H4 (cell line): ENCODE results near the gene MAML2. TPM values are rescaled to one million over a fixed set of nuclear protein-coding genes. Genes with fewer than 3 reads are reported as not detected.
"Not testable (repeated sequence)": the region's sequence is repeated elsewhere in the genome, so short reads cannot be mapped to it uniquely, and the experiment has no call there.

ENCODE experiments used
- DNase-seq: peaks from one replicate; pipeline ENCODE4 v3.0.0-alpha.2; 2015; ENCODE audit warnings: low spot score
- total RNA-seq: library from RNA; depleted of rRNA; stranded (reverse); fragments of >200 nt; shearing (Covaris generic); gene quantifications from 2 replicates; pipeline ENCODE4 v1.2.3, GENCODE V29; 2014

The MAML2 gene
- total RNA-seq, 1 experiment from 2014 or later = 4.3 TPM

DNA sequence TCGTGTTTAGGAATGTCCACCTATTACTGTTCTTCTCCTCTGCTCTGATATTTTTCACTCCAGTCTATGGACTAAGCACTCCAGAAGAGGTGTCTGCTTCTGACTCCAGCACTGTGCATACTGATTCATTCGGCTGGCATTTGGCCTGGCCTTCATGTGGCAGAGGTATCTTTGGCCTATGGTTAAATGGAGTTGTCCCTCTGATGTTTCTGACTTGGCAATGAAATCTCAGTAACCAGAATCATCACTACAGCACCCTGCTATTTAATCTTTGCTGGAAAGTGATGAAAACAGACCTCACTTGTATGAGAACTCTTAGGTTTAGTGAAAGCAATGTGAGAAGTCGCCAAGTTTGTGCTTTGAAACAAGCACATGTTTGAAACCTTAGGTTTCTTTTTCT lies 155.2 kb downstream of the MAML2 start:
- DNase-seq = peak; percentile 29

DNA sequence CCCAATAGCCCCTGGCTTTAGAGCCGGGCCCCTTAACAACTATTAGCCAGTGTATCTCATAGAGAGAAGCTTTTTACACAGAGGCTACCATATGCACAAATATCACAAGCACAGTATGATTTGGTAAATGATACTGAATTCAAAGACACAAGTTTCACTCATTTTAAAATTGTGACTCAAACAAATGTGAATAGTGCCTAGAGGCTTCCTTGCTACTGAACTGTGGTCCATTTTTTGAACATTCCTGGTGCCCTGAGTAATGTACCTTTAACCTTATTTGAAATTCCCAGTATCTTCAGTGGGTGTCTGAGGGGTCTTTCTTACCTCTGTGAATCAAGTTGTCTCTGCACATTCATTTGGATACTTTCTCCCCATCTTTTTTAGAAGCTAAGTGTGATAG lies 156.2 kb downstream of the MAML2 start:
- no peak for DNase-seq

DNA sequence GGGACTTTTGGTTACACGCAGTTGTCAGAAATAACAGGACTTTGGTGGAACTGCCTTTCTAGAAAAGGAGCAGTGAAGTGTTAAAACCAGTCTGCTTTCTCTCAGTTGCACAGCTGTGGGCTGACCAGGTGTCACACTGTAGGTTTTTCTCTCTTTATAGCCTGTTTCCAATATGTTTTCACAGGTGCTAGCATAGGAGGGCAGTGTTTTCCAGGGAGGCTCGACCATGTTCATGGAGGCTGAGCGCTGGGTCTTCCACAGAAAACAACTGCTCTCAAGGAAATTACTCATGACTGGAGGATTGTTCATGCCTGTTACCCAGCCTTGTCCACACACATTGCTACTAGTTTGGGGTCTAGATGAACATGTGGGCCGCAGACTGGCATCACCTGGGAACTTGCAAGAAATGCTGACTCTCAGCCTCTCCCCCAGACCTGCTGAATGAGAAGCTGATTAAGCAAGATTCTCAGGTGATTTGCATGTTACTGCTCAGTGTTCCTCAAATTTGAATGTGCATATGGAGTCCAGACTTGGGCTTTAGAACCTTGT lies 157.7 kb downstream of the MAML2 start:
- no peak for DNase-seq

- DNase-seq = not testable (repeated sequence)
Measured at GRCh38 chr11:96180937-96181336, 162.1 kb downstream of the MAML2 start.

- no peak for DNase-seq
Measured at GRCh38 chr11:96180341-96180740, 162.7 kb downstream of the MAML2 start.

DNA sequence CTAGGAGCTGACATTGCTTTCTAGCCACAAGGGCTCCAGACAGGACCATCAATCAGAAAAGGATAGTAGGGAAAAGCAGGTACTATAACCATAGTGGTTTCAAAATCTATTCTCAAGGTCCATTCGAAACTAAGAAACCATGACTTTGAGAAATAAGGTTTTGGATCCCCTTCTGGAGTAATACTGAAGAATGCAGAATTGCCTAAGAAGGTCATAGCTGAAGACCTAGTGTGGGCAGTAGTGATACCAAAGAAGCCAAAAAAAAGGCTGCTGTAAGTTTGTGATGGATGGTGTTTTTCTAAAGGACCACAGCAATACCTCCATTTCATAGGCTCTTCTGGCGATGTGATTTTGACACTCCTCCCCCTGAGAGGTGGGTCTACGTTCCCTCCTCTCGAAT lies 163.1 kb downstream of the MAML2 start:
- DNase-seq = no peak

GRCh38 chr11:96178887-96179279 lies 164.1 kb downstream of the MAML2 start:
- DNase-seq = no peak

GRCh38 chr11:96178049-96178886 lies 164.7 kb downstream of the MAML2 start:
- no peak for DNase-seq

DNA sequence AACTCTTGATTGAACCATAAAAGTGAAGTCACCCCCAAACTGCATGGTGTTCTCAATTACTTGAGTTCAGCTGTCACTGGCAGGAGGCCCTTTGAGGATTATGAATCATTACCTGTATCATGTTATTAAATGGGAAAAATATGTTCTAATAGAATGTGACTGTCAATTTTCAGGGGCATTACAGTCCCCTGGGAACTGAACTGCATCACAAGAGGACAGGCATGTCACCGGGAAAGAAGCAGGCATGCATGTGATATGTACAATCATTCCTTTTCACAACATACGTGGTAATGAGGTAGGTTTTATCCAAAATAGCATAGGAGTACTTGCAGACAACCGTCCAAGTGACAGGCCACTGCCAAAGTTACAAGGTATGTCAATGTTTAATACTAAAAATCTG lies 165.8 kb downstream of the MAML2 start:
- DNase-seq = no peak

DNA sequence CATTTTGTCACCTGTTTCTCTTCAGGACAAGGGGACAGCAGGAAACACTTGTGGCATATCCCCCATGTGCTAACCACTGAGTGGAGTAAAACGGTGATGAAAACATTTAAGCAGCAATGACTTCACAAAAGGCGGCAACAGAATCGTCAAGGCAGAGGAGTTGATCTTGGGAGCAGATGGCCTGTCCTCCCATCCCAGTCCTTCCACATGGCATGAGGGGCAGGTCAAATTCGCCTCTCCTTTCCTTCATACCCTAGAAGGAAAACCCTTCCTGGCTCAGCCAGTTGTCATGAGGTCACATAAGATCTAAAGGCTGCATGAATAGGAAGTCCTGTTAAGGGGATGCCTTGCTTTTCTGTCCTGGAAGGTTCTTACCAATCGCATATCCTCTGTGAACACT lies 169.1 kb downstream of the MAML2 start:
- no peak for DNase-seq

DNA sequence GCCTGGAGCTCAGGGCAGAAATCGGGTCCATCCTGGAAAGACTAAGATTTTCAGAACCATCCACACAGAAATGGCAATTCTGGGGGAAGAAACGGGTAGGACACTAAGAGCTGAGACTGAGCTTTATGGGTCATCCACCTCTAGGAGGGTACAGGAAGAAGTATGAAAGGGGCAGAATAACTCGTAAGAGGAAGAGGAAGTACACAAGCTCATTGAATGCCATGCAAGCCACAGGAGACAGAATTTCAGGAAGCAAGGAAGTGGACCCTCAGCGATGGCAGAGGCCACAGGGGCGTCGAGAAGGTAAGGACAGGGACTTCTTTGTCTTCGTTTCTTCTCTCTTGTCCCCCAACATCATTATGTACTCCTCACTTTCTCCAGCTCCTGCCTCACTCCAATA lies 169.6 kb downstream of the MAML2 start:
- no peak for DNase-seq

DNA sequence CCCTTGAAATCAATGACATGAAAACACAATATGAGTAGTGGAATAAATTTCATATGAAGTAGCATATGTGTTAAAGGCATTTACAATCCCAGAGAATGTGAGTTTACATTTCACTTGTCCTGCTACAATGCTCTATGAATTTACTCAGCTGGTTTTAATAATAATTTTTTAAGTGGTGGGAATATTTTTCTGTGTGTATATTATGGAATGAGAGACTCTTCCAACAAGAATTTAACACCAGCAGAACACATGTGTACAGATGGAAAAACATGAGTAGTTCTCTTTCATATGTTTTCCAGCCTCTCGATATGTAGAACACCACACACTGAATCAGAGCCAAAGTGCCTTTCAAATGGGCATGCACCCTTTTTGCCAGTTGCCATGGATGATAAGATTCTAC lies 170.4 kb downstream of the MAML2 start:
- DNase-seq = no peak

DNA sequence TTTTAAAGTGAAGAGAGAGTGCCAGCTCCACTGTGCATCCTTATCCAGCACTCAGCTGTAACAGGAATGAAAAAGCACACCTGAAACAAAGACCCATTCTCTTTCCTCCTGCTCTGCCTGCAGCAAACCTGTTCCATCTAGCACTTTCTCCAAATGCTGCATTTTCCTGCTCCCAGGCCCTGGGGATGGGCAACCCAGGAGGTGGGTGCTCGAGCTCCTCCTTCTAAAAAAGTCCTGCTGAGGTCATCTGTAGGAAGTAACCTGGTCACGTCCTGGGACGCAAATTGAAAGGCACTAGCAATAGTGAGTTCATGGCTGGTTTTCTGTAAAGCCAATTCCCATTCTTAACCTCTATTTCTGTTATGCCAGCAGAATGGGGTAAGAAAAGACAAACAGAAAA lies 173.7 kb downstream of the MAML2 start:
- no peak for DNase-seq

GRCh38 chr11:96168623-96169022 lies 174.4 kb downstream of the MAML2 start:
- DNase-seq = peak; percentile 71

DNA sequence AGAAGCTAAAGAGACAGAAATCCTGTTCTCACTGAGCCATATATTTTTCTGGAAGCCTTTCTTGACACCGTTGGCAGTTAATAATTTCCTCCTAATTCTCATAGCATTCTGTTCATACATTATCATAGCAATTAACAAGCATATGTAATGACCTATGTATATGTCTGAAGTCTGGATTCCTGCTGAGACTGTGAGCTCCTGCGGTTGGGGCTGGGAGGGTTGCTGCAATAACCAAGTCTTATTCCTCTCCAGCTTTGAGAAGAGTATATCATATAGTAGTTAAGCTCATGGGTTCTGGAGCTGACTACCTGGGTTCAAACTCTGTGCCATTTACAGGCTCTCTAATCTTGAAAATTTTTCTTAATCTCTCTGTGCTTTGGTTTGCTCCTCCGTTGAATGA lies 175.2 kb downstream of the MAML2 start:
- no peak for DNase-seq

GRCh38 chr11:96167203-96167758 lies 175.7 kb downstream of the MAML2 start:
- DNase-seq = no peak

DNA sequence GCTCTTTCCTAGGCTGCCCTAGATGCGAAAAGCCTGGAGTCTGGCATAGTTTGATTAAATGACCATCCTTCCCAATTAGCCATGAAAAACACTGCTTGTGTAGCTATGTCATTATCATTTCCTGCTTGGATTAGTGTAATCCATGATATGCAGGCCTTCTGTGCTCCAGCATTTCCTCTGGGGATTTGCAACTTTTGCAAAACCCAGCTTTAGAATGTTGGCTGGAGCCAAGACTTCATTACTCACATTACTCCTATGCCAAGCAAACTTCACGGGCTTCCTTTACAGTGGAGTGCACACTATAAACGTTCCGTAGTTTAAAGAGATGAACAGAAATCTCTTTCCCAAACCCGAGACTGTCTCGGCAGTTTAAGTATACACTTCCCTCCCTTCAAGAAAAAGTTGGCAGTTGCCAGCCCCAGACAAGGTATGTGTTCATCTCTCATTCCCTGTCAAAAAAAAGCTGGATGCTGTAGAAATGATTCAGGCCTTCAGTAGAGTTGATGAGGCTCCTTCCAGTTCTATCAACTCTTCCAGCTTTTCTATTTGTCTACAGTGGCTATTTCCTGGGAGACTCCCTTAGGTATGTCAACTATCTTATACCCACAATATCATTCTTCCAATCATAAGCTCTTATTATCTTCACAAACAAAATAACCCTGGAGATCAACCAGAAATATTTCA lies 180.0 kb downstream of the MAML2 start:
- DNase-seq = peak; percentile 39

- no peak for DNase-seq
Measured at GRCh38 chr11:96161307-96162089, 181.5 kb downstream of the MAML2 start.

- DNase-seq = no peak
Measured at GRCh38 chr11:96160732-96161306, 182.2 kb downstream of the MAML2 start.

DNA sequence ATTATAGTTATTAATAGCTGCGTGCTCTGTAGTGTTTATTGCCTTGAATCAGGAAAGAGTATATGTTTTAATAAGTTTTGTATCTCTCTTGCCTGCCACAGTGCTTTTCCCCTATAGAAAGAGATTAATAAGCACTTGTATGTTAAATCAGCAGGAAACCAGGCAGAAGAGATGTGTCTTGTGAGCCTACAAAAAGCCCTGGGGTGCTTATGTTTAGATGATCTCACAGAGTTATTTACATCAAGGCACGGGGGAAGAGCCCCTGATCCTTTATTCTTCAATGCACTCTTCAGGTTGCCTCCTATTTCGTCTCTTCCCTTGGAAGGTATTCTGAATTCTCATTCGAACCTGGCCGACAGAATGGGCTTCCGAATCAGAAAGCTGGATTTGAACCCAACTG lies 183.0 kb downstream of the MAML2 start:
- DNase-seq = no peak

DNA sequence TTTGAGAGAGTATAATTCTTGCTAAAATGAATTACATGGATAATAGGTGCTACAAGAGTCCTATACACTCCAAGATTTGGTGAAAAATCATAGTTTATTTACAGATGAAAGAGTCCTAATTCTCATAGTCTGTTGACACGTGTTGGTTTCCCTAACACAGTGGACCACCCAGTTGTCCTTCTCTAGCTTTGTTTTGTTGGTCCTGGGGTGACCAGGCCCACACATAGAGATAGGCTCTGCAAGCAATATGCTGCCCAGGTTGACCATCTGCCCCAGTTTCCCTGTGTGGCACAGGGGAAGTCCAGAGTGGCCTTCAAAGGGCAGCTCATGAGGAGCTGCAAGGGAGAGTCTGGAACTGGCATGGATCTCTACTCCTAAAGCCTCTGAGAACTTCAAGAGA lies 184.9 kb downstream of the MAML2 start:
- DNase-seq = no peak

DNA sequence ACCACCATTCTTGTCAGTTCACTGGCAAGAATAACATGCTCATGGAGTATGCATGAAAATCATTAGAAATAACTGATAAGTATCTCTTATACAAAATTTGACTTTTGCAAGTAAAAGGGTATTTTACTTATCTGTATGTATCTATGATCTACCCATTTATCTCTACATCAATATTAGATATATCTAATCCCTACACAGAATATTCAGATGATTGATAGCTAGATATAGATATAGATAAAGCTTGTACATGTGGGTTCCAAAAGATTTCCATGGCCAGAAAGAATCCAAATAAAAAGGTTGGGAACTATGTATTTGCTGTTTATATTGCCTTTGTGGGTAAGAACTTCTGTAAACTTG lies 185.5 kb downstream of the MAML2 start:
- DNase-seq = no peak
